T1000 (cell line): ENCODE results near the gene UVRAG.
"Not testable (repeated sequence)": the region's sequence is repeated elsewhere in the genome, so short reads cannot be mapped to it uniquely, and the experiment has no call there.

Experiments used
- DNase-seq: peaks from one replicate; lab custom pipeline; 2025; ENCODE audit warnings: mixed read lengths; lab: John Stamatoyannopoulos, UW

UVRAG gene

DNA sequence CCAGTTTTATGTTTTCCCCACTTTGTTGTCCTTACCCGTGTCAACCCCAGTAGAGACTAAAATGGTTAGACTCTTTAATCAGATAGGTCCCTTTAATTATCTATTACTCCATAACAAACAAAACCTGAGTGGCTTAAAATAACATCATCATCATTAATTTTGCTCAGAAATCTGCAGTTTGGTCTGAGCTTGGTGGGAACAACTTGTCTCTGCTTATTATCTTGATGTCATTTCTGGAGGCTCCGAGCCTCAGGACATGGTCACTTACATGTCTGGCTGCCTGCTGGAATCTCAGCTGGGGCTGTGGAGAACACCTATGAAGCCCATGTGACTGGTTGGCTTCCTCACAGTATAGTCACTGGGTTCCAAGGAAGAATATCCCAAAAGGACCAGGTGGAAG, 26.7 kb downstream of the UVRAG start:
- DNase-seq, result no peak

DNA sequence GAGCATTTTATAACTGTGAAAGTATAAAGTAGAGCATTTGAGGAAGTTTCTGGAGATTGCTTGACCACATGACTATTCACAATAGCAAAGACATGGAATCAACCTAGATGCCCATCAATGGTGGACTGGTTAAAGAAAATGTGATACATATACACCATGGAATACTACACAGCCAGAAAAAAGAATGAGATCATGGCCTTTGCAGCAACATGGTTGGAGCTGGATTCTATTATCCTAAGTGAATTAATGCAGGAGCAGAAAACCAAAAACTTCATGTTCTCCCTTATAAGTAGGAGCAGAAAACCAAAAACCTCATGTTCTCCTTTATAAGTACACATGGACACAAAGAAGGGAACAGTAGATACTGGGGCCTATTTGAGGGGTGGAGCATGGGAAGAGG, 30.3 kb downstream of the UVRAG start:
- no peak for DNase-seq

DNA sequence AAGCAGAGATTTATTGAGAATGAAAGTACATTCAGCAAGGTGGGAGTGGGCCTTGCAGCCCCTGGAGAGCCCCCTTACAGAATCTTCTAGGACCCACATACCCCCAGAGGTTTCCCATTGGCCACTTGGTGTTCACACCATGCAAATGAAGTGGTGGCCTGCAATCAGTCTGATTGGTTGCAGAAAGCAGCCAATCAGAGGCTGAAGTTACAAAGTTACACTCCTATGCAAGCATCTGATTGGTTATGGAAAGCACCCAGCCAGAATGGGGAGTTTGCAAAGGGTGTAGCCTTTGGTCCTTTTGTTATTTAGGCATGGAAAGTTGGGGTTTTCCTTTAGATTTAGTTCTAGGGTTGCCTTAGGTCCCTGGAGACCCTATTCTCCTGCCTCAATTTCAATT, 34.9 kb downstream of the UVRAG start:
- no peak for DNase-seq

DNA sequence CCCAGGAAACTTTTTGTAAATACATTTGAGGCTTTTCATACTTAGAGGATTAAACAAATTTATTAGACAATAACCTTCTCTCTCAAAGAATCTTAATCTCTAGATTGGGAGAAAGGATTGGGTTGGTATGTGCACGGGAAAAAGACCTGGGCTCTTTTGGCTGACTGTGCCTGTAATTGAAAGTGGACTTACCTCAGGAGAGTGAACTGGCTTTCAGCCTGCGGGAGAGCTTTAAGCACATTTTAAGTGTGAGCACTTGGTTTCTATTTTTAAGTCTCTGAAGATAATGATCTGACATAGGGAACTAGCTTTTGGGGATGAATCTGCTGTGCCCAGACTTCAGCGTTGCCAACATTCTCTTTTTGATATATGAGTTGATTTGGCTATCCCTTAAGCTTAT, 35.8 kb downstream of the UVRAG start:
- DNase-seq, result no peak

DNA sequence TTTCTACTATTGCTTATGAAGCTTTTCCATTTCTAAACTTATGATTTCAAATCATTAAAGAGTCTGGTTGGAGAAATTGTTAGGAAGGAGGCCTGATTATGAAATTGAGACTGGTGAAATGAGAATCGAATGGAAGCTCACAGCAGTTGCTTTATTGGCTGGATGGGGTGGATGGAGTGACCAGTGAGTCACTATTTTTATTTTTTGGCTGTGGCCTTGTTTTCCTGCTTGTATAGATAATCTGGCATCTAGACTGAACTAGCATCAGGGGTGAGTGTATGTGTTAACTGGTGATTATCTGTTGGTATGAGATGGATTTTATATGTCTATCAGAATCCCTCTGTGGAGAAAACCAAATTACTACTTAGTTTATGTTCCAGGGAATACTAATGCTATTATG, 36.2 kb downstream of the UVRAG start:
- DNase-seq, result no peak

DNA sequence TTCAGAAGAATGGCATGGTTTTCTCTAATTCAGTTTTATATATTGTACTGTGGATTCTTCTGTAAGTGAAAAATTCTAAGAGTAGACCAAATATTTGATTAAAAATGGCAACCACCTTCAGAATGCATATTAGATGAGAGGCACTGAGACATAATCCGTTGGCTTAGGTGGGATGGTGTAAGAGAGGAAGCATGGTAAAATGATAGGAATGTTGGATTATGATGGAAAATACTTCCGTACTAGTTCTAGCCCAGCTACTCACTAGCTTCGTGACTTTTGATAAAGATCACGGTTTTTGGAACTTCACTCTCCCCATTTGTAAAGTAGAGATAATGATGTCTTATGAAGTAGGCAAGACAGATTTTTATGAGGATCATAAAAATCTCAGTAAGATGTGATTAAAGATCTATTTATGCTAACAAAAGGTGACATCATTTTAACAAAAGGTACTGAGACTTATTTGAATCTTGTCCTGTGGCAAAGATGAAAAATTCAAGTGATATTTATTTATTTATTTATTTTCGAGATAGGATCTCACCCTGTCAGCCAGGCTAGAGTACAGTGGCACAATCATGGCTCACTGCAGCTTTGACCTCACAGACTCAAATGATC, 37.5 kb downstream of the UVRAG start:
- no peak for DNase-seq

DNA sequence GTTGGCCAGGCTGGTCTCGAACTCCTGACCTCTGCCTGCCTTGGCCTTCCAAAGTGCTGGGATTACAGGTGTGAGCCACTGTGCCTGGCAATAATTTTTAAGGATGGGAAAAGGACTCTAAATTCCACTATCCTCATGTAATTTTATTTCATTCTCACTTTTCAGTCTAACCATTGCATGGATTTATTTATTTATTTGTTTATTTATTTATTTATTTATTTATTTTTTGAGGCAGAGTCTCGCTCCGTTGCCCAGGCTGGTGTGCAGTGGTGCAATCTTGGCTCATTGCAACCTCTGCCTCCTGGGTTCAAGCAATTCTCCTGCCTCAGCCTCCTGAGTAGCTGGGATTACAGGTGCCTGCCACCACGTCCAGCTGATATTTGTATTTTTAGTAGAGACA, 38.6 kb downstream of the UVRAG start:
- DNase-seq, result not testable (repeated sequence)

DNA sequence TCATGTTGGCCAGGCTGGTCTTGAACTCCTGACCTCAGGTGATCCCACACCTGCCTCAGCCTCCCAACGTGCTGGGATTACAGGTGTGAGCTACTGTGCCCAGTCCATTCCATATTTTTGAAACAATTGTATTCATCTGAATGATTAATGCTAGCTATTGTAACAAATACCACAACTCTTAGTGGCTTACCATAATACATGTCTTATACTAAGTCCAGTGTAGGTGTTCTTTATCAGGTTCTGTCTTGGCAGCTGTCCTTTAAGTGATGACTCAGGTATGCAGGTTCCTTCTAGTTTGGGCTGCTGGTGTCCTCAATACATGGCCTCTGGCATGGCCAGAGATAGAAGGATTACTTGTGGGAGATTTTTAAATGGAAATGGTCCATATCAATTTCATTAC, 39.0 kb downstream of the UVRAG start:
- DNase-seq, result no peak

DNA sequence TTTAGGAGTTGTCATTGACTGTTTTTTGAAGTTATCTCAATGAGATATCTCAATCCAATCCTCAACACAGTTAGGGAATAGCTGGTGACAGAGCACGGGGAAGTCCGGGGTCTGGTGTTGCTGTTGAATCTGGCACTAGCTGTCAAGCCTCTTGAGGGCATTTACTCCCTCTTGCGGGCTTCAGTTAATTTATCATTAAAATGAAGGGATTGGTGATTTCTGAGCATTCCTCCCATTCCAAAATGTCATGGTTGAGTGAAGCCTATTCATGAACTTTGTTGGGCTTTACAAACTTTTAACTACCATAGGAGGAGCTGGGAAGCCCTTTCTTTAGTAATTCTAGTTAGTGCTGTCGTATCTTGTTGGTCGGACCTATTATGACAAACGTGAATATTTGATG, 40.2 kb downstream of the UVRAG start:
- DNase-seq, result no peak

DNA sequence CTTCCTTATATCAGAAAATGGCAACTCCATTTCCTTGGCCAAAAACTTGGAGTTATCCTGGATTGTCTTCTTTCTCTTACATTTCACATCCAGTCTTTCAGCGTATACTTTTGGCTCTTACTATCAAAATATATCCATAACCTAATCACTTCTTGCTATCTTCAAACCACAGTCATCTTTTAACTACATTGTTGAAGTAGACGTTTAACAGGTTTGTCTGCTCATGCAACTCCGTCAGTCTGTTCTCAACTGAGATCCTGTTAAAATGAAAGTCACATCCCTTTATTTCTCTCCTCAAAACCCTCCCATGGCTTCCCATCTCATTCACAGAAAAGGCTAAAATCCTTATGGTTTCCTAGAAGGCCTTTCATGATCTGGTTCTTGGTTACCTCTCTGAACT, 41.9 kb downstream of the UVRAG start:
- no peak for DNase-seq

DNA sequence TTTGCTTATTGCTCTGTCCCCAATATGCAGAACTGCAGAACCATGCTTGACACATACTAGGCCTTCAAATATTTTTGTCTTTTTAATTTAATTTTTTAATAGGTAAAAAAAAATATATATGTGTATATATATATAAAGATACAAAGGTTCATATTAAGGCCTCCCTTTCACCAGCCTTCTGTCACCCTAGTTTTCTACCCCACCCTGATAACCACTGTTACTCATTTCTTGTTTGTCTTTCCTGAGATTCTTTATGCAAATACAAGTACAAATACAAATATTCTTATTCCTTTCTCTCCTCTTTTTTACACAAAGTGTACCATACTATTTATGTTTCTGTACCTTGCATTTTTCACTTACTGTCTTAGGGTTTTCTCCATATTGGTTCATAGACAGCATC, 43.0 kb downstream of the UVRAG start:
- no peak for DNase-seq

DNA sequence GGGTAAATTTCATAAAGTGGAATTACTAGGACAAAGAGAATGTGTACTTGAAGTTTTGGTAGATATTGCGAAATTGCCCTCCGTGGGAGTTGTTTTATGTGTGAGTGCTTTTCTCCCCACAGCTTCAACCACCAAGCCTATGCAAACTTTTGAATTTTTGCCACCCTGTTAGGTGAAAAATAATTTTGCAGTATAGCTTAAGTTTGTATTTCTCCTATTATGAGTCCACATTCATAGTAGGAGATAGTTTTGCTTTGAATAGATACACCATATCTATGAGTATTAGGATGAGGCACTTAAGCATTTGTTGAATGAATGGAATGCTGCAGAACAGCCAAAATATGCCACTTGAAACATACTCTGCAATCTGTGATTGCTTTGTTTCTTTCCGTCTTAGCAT, 43.6 kb downstream of the UVRAG start:
- no peak for DNase-seq

DNA sequence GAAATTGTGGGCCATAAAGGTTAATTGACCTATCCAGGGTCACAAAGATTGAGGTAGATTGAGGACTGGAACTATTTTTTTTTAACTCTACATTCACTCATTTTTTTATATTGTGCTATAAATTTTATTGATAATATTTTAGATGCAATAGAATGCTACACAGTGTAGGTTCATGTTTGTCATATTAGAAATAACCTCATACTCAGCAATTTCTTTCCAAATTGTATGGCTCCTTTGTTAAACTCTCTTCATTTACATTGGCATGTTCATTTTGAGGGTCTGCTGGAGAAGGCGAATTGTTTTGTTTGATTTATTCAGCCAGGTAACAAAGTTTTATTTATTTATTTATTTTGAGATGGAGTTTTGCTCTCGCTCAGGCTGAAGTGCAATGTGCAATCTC, 44.6 kb downstream of the UVRAG start:
- no peak for DNase-seq

DNA sequence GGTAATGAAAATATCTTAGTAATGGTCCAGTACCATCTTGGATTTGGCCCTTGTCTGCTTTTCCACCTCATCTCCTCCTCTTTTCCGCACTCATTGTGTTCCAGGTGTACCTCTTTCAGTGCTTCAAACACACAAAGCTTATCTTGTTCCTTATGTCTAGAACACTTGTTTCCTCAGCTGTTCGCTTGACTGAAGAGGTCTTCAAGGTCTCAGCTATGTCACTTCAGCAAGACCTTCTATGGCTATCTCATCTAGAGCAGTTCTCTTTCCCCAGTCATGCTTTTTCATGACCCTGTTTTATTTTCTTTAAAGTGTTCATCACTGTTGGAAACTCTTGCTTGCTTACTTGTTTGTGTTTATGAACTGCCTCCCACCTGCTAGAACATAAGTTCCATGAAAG, 47.4 kb downstream of the UVRAG start:
- no peak for DNase-seq

DNA sequence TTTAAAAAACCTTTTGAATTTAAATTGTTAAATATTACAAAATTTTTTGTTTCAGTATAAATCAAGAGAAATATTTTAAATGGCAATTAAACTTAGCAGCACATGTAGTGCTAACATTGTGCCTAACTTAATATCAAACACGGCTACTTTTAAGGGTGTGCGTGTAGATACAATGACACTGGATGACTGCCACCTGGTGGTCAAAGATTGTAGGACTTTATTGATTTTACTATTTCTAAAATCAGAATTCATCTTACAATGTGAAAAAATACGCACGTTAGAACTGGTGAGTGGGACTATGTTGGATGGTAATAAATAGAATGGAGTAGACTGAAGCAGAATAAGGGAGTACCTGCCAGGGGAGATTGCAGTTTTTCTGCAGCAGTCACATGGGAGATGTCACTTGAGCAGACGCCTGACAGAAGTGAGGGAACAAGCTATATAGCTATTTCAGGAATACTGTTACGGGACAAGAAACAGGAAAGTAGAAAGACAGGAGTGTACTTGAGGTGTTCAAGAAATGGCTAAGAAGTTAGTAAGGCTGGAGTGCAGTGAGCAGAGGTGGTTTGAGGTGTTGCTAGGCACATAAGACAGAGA, 52.9 kb downstream of the UVRAG start:
- peak; percentile 4 for DNase-seq

DNA sequence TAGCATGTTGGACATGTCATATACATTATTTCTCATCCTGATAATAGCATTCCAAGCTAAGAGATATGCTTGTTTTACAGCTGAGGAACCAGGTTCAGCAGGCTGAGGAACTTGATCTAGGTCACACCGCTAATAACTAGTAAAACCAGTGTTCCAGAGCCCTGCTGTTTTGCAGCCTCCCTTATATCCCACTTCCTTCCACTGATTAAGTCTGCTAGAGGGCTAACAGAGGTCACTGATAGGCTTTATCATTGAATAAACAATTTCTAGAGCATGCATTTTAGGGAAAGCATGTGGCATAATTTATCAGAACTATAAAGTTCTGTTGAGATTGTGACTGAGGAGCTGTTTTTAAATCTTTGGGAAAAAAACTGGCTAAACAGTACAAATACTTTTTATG, 54.0 kb downstream of the UVRAG start:
- DNase-seq, result no peak

DNA sequence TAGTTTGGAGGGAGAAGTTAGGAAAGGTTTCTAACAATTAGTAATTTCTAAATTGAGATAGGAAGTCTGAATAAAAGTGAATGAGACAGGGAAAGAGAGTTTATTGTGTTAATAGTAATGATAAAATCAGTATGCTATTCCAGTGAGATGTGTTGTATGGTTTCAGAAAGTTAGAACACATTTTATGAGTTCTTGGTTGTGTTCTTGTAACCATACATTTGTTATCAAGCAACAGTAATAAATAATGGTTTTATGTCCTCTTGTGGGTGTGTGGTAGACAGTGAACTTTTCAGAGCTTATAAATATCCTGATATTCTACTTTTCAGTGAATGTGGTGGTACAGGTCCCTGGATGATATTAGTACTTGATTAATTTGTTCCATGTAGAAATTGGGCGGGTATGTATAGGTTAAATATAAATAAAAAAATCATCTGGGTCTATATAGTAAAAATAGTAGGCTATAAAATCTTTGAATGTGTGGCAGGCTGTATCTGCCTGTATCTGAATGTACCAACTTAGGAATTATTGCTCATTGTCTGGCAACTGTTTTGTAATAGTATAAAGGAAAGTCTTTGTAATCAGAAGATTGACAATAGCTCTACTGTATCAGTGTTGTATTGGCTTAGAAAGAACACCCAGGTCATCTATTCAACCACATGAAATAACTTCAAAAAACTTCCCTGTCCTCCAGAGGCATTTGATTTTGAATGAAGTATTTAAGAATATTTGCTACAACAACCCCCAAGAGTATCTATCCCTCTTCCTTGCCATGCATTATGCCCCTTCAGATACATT, 54.8 kb downstream of the UVRAG start:
- DNase-seq, result no peak

DNA sequence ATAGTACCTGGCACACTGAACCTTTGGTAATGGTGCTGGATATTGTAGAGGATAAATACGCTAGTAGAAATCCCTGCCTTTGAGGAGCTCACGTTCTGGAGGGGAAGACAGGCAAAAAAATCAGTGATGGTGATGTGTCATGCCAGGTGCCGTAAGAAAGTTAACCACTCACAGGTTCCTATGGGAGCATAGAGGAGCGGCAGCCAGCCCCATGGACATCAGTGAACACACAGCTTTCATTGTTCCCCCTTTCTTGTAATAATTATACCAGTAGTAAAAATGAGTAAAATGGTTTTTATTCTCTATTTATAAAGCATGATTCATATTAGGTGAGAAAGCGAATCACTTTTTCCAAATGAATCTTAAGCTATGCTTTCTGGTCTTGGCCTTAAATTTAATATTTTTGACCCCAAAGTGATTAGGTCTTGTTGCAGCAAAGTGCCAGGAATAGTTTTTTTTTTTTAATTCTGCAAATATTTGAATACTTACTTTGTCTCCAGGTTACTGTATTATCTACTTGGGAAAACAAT, 57.9 kb downstream of the UVRAG start:
- no peak for DNase-seq

DNA sequence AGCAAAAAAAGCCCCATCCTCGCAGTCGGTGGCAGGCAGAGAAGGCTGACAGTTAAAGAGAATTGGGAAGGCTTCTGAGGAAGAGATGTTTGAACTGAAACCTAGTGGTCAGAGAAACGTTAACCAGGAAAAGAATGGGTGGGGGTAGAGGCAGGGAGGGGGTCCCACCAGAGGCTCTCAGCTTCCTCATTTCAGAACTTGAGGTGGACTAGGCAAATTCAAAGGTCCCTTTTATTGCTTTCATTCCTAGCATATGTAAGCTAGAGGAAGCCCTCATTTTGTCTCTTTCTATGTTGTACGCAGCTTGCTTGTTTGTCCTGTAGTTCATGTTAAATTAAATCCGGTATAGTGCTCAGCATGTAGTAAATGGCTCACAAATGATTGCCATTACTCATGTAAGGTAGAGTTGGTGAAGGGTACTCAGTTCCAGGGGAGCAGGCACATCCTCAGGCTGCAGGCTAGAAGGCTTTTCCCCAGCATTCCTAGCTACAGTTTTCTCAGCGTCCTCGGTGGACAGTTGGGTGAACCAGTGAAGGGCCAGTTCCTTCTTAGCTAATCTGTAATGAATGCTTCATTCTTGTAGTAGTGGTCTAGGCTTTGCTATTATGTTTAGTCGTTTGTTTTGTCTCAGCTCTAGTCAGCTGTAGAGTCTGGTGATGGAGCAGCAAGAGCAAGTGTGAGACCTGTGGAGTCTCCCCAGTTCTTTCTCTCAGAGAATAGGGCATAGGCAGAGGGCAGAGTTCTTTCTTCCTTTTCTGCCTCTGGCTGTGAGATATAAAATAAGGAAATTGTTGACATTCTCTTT, 58.6 kb downstream of the UVRAG start:
- DNase-seq, result no peak

DNA sequence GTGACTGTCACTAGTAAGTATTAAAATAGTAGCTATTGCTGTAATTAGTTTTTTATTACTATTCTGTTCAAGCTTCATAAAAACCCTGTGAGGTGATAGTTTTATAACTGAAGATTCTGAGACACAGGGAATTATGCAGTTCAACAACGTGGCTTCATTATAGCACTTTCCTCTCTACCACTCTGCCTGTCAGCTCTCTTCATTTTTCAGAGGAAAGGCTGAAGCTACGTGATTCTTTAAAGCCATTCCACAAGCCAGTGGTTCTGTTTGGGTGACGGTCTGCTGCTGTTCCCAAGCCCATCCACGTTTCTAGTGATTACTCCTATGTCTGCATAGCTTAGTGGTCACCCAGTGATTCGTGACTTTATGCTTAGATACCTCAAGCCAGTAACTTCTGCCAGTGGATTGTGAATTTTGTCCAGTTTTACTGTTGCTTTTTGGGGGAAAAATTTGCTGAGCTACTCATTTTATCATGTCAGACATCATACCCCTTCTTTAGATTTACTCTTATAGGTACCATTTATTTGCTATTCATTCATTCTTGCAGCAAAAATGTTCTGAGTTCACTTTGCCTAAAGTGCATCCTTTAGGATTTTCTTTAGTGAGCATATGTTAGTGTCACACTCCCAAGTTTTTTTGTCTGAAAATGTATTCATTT, 59.8 kb downstream of the UVRAG start:
- no peak for DNase-seq

DNA sequence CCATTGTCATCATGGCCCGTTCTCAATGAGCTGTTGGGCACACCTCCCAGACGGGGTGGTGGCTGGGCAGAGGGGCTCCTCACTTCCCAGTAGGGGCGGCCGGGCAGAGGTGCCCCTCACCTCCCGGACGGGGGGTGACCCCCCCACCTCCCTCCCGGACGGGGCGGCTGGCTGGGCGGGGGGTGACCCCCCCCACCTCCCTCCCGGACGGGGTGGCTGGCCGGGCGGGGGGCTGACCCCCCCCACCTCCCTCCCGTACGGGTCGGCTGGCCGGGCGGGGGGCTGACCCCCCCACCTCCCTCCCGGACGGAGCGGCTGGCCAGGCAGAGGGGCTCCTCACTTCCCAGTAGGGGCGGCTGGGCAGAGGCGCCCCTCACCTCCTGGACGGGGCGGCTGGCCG, 62.3 kb downstream of the UVRAG start:
- DNase-seq, result not testable (repeated sequence)

DNA sequence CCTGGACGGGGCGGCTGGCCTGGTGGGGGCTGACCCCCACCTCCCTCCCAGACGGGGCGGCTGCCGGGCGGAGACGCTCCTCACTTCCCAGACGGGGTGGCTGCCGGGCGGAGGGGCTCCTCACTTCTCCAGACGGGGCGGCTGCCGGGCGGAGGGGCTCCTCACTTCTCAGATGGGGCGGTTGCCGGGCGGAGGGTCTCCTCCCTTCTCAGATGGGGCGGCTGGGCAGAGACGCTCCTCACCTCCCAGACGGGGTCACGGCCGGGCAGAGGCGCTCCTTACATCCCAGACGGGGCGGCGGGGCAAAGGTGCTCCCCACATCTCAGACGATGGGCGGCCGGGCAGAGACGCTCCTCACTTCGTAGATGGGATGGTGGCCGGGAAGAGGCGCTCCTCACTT, 62.9 kb downstream of the UVRAG start:
- not testable (repeated sequence) for DNase-seq
